ENCODE results near the gene TPTE2. TPM values are rescaled to one million over a fixed set of nuclear protein-coding genes. Genes with fewer than 3 reads are reported as not detected.
A peak's percentile ranks its signal among the peaks of the same experiment; 100 is the strongest.
"Not testable (repeated sequence)": the region's sequence is repeated elsewhere in the genome, so short reads cannot be mapped to it uniquely, and the experiment has no call there.

TPTE2 gene
- not detected in 2 replicates for total RNA-seq (2022)
- Bru-seq, nascent RNA, result percentile 11 among the genes with signal in this experiment
- BruChase-seq, experiment 1, labeled RNA remaining after a 6-hour chase, result percentile 14 among the genes with signal in this experiment
- BruChase-seq, experiment 2, labeled RNA remaining after a 2-hour chase, result percentile 19 among the genes with signal in this experiment
- long read RNA-seq, result 0 reads

DNA sequence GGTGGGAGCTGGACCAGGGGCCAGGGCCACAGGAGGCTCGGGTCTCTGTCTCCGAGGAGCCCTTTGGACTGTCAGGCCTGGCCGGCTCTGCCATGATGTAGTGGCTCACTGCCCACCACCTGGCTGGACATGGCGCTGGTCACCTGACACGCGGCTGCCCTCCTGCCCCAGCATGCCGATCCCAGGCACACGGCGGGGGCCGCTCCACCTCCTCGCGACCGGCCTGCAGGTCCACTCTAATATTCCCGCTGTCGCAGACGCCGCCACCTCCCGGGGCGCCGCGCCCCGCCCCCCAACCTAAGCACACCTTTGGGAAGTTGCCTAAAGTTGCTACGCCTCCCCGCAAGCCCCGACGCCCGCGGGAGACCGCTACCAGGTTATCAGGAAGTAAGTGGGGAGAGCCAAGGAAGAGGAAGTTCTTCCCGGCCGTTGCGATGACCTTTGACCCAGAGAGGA, at the start of gene TPTE2:
Gene TPTE2 (minus strand): TSS at position 406 of the 456 bp plus-strand sequence. CDS start 58,298 bp downstream, outside the sequence.
- H3K4me1 Mint-ChIP-seq (ENCODE audit: insufficient read depth, unreplicated experiment); DNase-seq (ENCODE audit: unreplicated experiment); CTCF ChIA-PET; H3K27me3 Mint-ChIP-seq (ENCODE audit: insufficient read depth, unreplicated experiment); POLR2A ChIA-PET; BruUV-seq (replicated peaks); H3K4me3 Mint-ChIP-seq (ENCODE audit: unreplicated experiment); H3K36me3 Mint-ChIP-seq (ENCODE audit: insufficient read depth, unreplicated experiment); H3K27ac Mint-ChIP-seq (ENCODE audit: low read depth, unreplicated experiment); H3K9me3 Mint-ChIP-seq (ENCODE audit: unreplicated experiment); intact Hi-C loops (cut with micrococcal nuclease): not testable (repeated sequence)

DNA sequence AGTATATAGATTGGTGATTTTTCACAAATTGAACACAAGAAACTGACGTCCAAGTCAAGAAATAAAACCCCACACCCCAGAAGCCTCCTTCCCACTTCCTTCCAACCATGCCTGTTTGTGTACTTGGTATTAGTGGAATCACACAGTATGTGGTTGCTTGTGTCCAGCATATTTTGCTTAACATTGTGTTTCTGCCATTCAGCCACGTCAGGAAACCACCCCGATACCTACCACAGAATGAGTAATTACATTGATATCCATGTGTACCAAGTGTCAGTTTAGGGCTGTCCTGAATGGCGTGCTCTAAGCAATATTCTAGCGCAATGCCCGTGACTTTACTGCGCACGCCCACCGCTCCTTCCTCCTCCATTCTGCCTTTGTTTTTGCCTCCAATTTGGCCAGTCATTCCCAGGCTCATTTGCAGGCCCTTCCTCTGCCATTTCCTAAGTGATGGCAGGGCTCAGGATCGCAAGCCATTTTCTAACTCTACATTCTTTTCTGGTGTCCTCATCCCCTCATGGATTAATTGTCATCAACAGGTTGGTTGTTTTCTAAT, 46.3 kb upstream of the TPTE2 start:
- no peak overlapping the region for H3K27ac Mint-ChIP-seq (ENCODE audit: low read depth, unreplicated experiment)
- no peak overlapping the region for H3K4me3 Mint-ChIP-seq (ENCODE audit: unreplicated experiment)
- no peaks in the 10 kb centered on the region for H3K9me3 Mint-ChIP-seq (ENCODE audit: unreplicated experiment)
- TF ChIP-seq, protein P1, sequence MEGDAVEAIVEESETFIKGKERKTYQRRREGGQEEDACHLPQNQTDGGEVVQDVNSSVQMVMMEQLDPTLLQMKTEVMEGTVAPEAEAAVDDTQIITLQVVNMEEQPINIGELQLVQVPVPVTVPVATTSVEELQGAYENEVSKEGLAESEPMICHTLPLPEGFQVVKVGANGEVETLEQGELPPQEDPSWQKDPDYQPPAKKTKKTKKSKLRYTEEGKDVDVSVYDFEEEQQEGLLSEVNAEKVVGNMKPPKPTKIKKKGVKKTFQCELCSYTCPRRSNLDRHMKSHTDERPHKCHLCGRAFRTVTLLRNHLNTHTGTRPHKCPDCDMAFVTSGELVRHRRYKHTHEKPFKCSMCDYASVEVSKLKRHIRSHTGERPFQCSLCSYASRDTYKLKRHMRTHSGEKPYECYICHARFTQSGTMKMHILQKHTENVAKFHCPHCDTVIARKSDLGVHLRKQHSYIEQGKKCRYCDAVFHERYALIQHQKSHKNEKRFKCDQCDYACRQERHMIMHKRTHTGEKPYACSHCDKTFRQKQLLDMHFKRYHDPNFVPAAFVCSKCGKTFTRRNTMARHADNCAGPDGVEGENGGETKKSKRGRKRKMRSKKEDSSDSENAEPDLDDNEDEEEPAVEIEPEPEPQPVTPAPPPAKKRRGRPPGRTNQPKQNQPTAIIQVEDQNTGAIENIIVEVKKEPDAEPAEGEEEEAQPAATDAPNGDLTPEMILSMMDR (IDR thresholded peaks at IDR 0.05; ENCODE audit: unreplicated experiment), result no peak
- peaks cover 19% of the 10 kb centered on the region for H3K4me1 Mint-ChIP-seq (ENCODE audit: insufficient read depth, unreplicated experiment)
- POLR2A ChIA-PET, result interaction anchor here (0.6 to 1.3 kb wide), 3 partner anchors 11 to 160 kb away, joined by 3 to 7 read pairs (median 3); partner anchors contain the start of gene MPHOSPH8
- DNase-seq (ENCODE audit: unreplicated experiment), result no peak
- no peaks in the 10 kb centered on the region for H3K27me3 Mint-ChIP-seq (ENCODE audit: insufficient read depth, unreplicated experiment)
- H3K36me3 Mint-ChIP-seq (ENCODE audit: insufficient read depth, unreplicated experiment), result no peaks in the 10 kb centered on the region
- CTCF ChIA-PET, result interaction anchor here (2.4 kb wide), 1 partner anchor 11 kb away, joined by 9 read pairs; no protein-coding TSS in a partner anchor
- BruUV-seq (replicated peaks), result no TSS peak
- intact Hi-C loops (cut with micrococcal nuclease), result loop anchor here (10.0 kb wide), 1 partner anchor 257 kb away; the partner anchor contains the start of gene ZMYM5

DNA sequence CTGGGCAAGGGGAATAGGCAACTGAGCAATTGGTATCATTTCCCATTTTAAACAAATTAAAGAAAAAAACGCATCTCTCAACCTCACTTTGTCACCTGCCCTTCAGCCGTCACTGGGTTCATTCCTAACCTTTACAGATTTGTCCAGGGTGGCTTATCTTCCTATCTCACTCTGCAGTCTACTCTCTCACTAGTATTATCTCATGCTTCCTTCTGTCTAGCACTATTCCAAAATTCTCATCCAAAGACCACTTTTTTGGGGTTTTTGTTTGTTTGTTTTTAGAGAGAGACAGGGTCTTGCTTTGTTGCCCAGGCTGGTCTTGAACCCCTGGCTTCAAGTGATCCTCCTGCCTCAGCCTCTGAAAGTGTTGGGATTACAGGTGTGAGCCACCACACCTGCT, 45.4 kb upstream of the TPTE2 start:
- intact Hi-C loops (cut with micrococcal nuclease), result loop anchor here (10.0 kb wide), 1 partner anchor 258 kb away; the partner anchor contains the start of gene ZMYM5
- POLR2A ChIA-PET, result interaction anchor here (0.6 to 3.4 kb wide), 4 partner anchors 10 to 161 kb away, joined by 3 to 17 read pairs (median 3); partner anchors contain the start of gene MPHOSPH8

DNA sequence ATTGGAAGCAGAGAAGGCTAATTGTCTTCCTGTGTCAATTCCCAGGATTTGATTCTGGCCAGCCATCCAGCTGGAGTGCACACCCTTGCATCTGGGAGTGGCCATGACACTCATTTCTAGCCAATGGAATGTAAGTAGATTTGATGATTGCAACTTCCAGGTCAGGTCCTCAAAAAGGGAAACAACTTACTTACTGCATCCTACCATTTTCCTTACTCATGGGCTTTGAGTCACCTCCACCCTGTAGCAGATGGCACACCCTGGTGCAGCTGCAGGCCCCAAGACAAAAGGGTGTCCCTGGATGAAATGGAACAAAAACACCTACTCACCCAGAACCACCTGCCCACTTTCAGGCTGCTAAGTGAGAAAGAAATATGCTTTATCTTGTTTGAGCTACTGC, 44.8 kb upstream of the TPTE2 start:
- no peaks in the 10 kb centered on the region for H3K36me3 Mint-ChIP-seq (ENCODE audit: insufficient read depth, unreplicated experiment)
- TF ChIP-seq, protein P1 (IDR thresholded peaks at IDR 0.05; ENCODE audit: unreplicated experiment), result no peak
- BruUV-seq (replicated peaks), result no TSS peak
- CTCF ChIA-PET, result interaction anchor here (1.1 to 2.4 kb wide), 2 partner anchors 13 to 18 kb away, joined by 3 to 9 read pairs; no protein-coding TSS in a partner anchor
- no peak overlapping the region for H3K4me3 Mint-ChIP-seq (ENCODE audit: unreplicated experiment)
- H3K9me3 Mint-ChIP-seq (ENCODE audit: unreplicated experiment), result no peaks in the 10 kb centered on the region
- no peak overlapping the region for H3K27ac Mint-ChIP-seq (ENCODE audit: low read depth, unreplicated experiment)
- peak; percentile 30 for DNase-seq (ENCODE audit: unreplicated experiment)
- no peaks in the 10 kb centered on the region for H3K27me3 Mint-ChIP-seq (ENCODE audit: insufficient read depth, unreplicated experiment)
- H3K4me1 Mint-ChIP-seq (ENCODE audit: insufficient read depth, unreplicated experiment), result peaks cover 19% of the 10 kb centered on the region
- intact Hi-C loops (cut with micrococcal nuclease), result loop anchor here (10.0 kb wide), 1 partner anchor 259 kb away; the partner anchor contains the start of gene ZMYM5
- POLR2A ChIA-PET, result interaction anchor here (0.6 to 3.4 kb wide), 4 partner anchors 18 to 68 kb away, joined by 3 to 17 read pairs (median 3); partner anchors contain the start of gene MPHOSPH8

More for the DNA sequence above, 45.4 kb upstream of the TPTE2 start:
- TF ChIP-seq, protein P1 (IDR thresholded peaks at IDR 0.05; ENCODE audit: unreplicated experiment), result no peak
- Mint-ChIP-seq H3K9me3 (ENCODE audit: unreplicated experiment) (no peaks in the 10 kb centered on the region), H3K27ac (ENCODE audit: low read depth, unreplicated experiment) (no peak overlapping the region), H3K4me1 (ENCODE audit: insufficient read depth, unreplicated experiment) (peaks cover 19% of the 10 kb centered on the region), H3K36me3 (ENCODE audit: insufficient read depth, unreplicated experiment) (no peaks in the 10 kb centered on the region), H3K27me3 (ENCODE audit: insufficient read depth, unreplicated experiment) (no peaks in the 10 kb centered on the region), H3K4me3 (ENCODE audit: unreplicated experiment) (no peak overlapping the region)
- CTCF ChIA-PET, result interaction anchor here (0.6 to 2.4 kb wide), 2 partner anchors 12 to 320 kb away, joined by 3 to 9 read pairs; no protein-coding TSS in a partner anchor
- DNase-seq (ENCODE audit: unreplicated experiment), result no peak
- no TSS peak for BruUV-seq (replicated peaks)

Data from MCF 10A (cell line).